Endothelial cell of umbilical vein (primary cell): Measurements from ENCODE around the gene TMEM186. TPM values are rescaled to one million over a fixed set of nuclear protein-coding genes. Genes with fewer than 3 reads are reported as not detected.

ENCODE experiments used
- BruUV-seq: library from RNA; stranded (reverse); fragments of 400-500 nt; replicated peaks from 2 replicates; lab custom pipeline; 2021; lab: Mats Ljungman, UMichigan
- CTCF ChIA-PET: fragments of 300-600, 350-600 bp; sonication (Branson Sonifier 250); formaldehyde crosslinking; loops from one replicate; lab custom pipeline; 2021; ENCODE audit warnings: antibody characterized with exemption, inconsistent platforms; lab: Charles Lee
- POLR2A ChIA-PET: fragments of 300-600, 350-600 bp; sonication (Branson Sonifier 250); formaldehyde crosslinking; loops from one replicate; lab custom pipeline; 2021; ENCODE audit warnings: antibody characterized with exemption, inconsistent platforms; lab: Charles Lee
- DNase-seq: peaks from one replicate; pipeline ENCODE4 v3.0.0-alpha.2; 2011; ENCODE audit warnings: low read depth, low spot score
- FAIRE-seq: peaks from 2 replicates; lab custom pipeline; 2011; peaks lifted over from hg19 to GRCh38; lab: Jason Lieb, UNC
- H2AFZ ChIP-seq: 2 replicates; pipeline ENCODE4 v1.6.0; 2012; ENCODE audit warnings: low read depth, low read length, control low read depth, inconsistent platforms
- H3K27ac ChIP-seq: 2 replicates; pipeline ENCODE4 v1.5.1; 2011; ENCODE audit warnings: low read depth, mild to moderate bottlenecking, control low read depth, low read length, moderate library complexity; ENCODE audit not compliant: insufficient read depth
- H3K27me3 ChIP-seq, 2 experiments: 2 replicates each; pipeline versions ENCODE4 v1.6.0 to v1.6.1; 2011; ENCODE audit warnings: low read length in 2 of 2, mixed read lengths in 1 of 2; ENCODE audit not compliant: control insufficient read depth in 2 of 2, insufficient read depth in 2 of 2
- H3K36me3 ChIP-seq, 2 experiments: 2 replicates in 1 of 2; 3 replicates in 1 of 2; pipeline ENCODE4 v1.5.1; 2011; ENCODE audit warnings: low read length in 2 of 2, mild to moderate bottlenecking in 1 of 2, moderate library complexity in 1 of 2; ENCODE audit not compliant: control insufficient read depth in 2 of 2, insufficient read depth in 2 of 2; ENCODE audit errors: extremely low read depth in 1 of 2
- H3K4me1 ChIP-seq: 3 replicates; pipeline ENCODE4 v1.5.1; 2011; ENCODE audit warnings: mild to moderate bottlenecking, low read length; ENCODE audit not compliant: control insufficient read depth, insufficient read depth; ENCODE audit errors: extremely low read depth
- H3K4me2 ChIP-seq: 2 replicates; pipeline ENCODE4 v1.6.1; 2011; ENCODE audit warnings: low read length, control low read depth, mixed read lengths; ENCODE audit not compliant: insufficient read depth
- H3K4me3 ChIP-seq, 3 experiments: fragments of 200-600 bp in 1 of 3; sonication (generic), shearing (Covaris generic) in 1 of 3; replicated peaks in 1 of 3; 2 replicates each; pipeline ENCODE4 v1.5.1; 2011 to 2016; ENCODE audit warnings: control low read depth in 3 of 3, low read length in 3 of 3, mild to moderate bottlenecking in 2 of 3, inconsistent platforms in 1 of 3, low read depth in 1 of 3, moderate library complexity in 1 of 3; ENCODE audit not compliant: insufficient read depth in 1 of 3
- H3K79me2 ChIP-seq: 2 replicates; pipeline ENCODE4 v1.6.0; 2012; ENCODE audit warnings: low read length, inconsistent platforms; ENCODE audit not compliant: control insufficient read depth, insufficient read depth
- H3K9ac ChIP-seq: replicated peaks from 2 replicates; pipeline ENCODE3; 2011; ENCODE audit warnings: low read length, control low read depth; ENCODE audit not compliant: insufficient read depth; ENCODE audit errors: extremely low read depth
- H3K9me1 ChIP-seq: replicated peaks from 3 replicates; pipeline ENCODE4 v1.6.0; 2011; ENCODE audit warnings: mild to moderate bottlenecking, low read length; ENCODE audit not compliant: control insufficient read depth, insufficient read depth; ENCODE audit errors: extremely low read depth
- H3K9me3 ChIP-seq: replicated peaks from 2 replicates; pipeline ENCODE4 v1.5.1; 2012; ENCODE audit warnings: low read length, inconsistent platforms; ENCODE audit not compliant: control insufficient read depth, insufficient read depth
- H4K20me1 ChIP-seq: replicated peaks from 2 replicates; pipeline ENCODE3; 2011; ENCODE audit warnings: mild to moderate bottlenecking, low read length; ENCODE audit not compliant: control insufficient read depth, insufficient read depth; ENCODE audit errors: extremely low read depth
- CTCF ChIP-seq, 2 donors: IDR thresholded peaks; 1 replicate in 1 of 2; 2 replicates in 1 of 2; pipeline ENCODE4 v1.5.1; 2011; ENCODE audit warnings: low read length in 2 of 2, mild to moderate bottlenecking in 2 of 2, moderate library complexity in 2 of 2, control low read depth in 1 of 2, inconsistent platforms in 1 of 2, low read depth in 1 of 2; ENCODE audit not compliant: insufficient read depth in 1 of 2; ENCODE audit errors: extremely low read depth in 1 of 2
- EZH2 ChIP-seq: IDR thresholded peaks from 2 replicates; pipeline ENCODE4 v1.6.1; 2012; ENCODE audit warnings: borderline replicate concordance, low read depth, mild to moderate bottlenecking, moderate library complexity, low read length, inconsistent platforms; ENCODE audit not compliant: severe bottlenecking
- GATA2 ChIP-seq: IDR thresholded peaks from 2 replicates; pipeline ENCODE4 v1.7.0; 2011; ENCODE audit warnings: low read depth, mild to moderate bottlenecking, moderate library complexity, mixed read lengths, low read length; ENCODE audit not compliant: insufficient read length, insufficient read depth
- JUN ChIP-seq: IDR thresholded peaks from 2 replicates; pipeline ENCODE4 v1.6.1; 2011; ENCODE audit warnings: borderline replicate concordance, low read depth; ENCODE audit not compliant: insufficient read length, insufficient read depth
- MAX ChIP-seq: IDR thresholded peaks from 2 replicates; pipeline ENCODE4 v1.6.1; 2011; ENCODE audit not compliant: insufficient read depth, insufficient read length
- MYC ChIP-seq: IDR thresholded peaks from one replicate; pipeline ENCODE4 v1.6.1; 2011; ENCODE audit warnings: mild to moderate bottlenecking, low read depth, low read length
- POLR2A ChIP-seq: IDR thresholded peaks from 2 replicates; pipeline ENCODE4 v1.6.1; 2012; ENCODE audit warnings: low read depth, mild to moderate bottlenecking, control low read depth, low read length
- POLR2AphosphoS5 ChIP-seq: IDR thresholded peaks from 2 replicates; pipeline ENCODE4 v1.6.1; 2012; ENCODE audit warnings: low read depth, mild to moderate bottlenecking, control low read depth, low read length, moderate library complexity; ENCODE audit not compliant: insufficient read depth
- dilution Hi-C: fragments of 300-500 bp; cut with MboI; formaldehyde crosslinking; loops from one replicate; pipeline ENCODE4 v1.15.0; 2019; ENCODE audit warnings: low sequenced_read_pairs; ENCODE audit not compliant: extremely low pct_ligation_motif_present
- intact Hi-C: fragments of 100-400 bp; cut with micrococcal nuclease; formaldehyde crosslinking; loops from one replicate; pipeline ENCODE4 v1.10.0; 2022
- polyA plus RNA-seq, 4 experiments: library from polyadenylated mRNA; depleted of rRNA in 3 of 4; stranded (reverse) in 3 of 4; unstranded in 1 of 4; fragments of >200 nt; gene quantifications; 2 replicates each; pipeline versions ENCODE4 v1.2.1 to v1.2.3, GENCODE V29; 2011 to 2012; ENCODE audit warnings: missing spikeins in 1 of 4
- total RNA-seq: library from RNA; stranded (reverse); gene quantifications from 2 replicates; pipeline ENCODE4 v1.2.3, GENCODE V29; 2021

TMEM186 gene
- total and polyA plus RNA-seq, 2 donors (not counting 3 experiments of a cell fraction or from before 2014, with no cell fraction given), result 8.0 to 9.6 TPM

- TF ChIP-seq POLR2AphosphoS5 (no peak), MYC (no peak), EZH2 (no peak), MAX (no peak), POLR2A (no peak), JUN (no peak), GATA2 (no peak), CTCF (IDR thresholded peaks at IDR 0.05; ENCODE audit: extremely low read depth in 1 of 2, insufficient read depth in 1 of 2, low read depth in 1 of 2, low read length in 2 of 2) (no peak)
- Histone ChIP-seq H3K9me1 (no peaks in the 10 kb centered on the region), H3K27ac (no peak overlapping the region), H3K79me2 (no peaks in the 10 kb centered on the region), H3K4me1 (no peaks in the 10 kb centered on the region), H4K20me1 (no peaks in the 10 kb centered on the region), H3K36me3 (no peaks in the 10 kb centered on the region), H3K9ac (no peak overlapping the region), H3K9me3 (no peaks in the 10 kb centered on the region), H3K4me3 (no peak overlapping the region), H2AFZ (no peak overlapping the region), H3K27me3 (no peaks in the 10 kb centered on the region), H3K4me2 (no peak overlapping the region)
- dilution Hi-C loops, result no loop called here
- CTCF ChIA-PET, result no interaction called here
- POLR2A ChIA-PET, result no interaction called here
- DNase-seq (no peak), FAIRE-seq (no peak)
- BruUV-seq, result no TSS peak
- intact Hi-C loops, result no loop called here
Observed at GRCh38 chr16:8763899-8764298, 33.5 kb downstream of the TMEM186 start.
